GM19035 (cell line): ENCODE results near the gene ADAMTS4.
"Not testable (repeated sequence)": the region's sequence is repeated elsewhere in the genome, so short reads cannot be mapped to it uniquely, and the experiment has no call there.

Experiments
- ATAC-seq: cut with Tn5 transposase; IDR thresholded peaks from one replicate; pipeline ENCODE4 v1.9.1; 2021; ENCODE audit not compliant: unreplicated experiment

The ADAMTS4 gene, protein sequence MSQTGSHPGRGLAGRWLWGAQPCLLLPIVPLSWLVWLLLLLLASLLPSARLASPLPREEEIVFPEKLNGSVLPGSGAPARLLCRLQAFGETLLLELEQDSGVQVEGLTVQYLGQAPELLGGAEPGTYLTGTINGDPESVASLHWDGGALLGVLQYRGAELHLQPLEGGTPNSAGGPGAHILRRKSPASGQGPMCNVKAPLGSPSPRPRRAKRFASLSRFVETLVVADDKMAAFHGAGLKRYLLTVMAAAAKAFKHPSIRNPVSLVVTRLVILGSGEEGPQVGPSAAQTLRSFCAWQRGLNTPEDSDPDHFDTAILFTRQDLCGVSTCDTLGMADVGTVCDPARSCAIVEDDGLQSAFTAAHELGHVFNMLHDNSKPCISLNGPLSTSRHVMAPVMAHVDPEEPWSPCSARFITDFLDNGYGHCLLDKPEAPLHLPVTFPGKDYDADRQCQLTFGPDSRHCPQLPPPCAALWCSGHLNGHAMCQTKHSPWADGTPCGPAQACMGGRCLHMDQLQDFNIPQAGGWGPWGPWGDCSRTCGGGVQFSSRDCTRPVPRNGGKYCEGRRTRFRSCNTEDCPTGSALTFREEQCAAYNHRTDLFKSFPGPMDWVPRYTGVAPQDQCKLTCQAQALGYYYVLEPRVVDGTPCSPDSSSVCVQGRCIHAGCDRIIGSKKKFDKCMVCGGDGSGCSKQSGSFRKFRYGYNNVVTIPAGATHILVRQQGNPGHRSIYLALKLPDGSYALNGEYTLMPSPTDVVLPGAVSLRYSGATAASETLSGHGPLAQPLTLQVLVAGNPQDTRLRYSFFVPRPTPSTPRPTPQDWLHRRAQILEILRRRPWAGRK

DNA sequence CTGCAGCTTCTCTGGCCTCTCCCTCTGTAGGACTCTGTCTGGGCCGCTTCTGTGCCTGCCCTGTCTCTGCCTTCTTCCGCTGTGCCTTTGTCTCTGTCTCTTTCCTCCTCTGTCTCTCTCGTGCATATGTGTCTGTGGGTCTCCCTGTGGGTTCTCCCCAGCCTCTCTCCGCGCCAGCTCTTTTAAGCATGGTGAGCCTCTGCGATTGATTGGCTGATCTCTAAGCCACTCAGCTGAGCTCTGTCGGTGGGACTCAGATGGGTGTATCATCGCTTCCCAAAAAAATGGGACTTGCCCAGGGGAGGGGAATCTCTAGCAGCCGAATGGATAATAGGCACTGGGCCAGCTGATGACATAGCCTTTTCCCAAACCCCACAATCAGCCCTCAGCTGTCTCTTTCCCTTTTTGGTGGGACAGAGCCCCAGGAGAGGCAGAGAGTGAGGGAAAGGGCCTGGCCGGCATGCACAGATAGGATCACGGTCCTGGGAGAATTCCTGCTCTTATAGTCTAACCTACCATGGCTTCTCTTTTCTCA lies at the start of gene ADAMTS4:
Gene ADAMTS4 (minus strand): TSS at position 158 of the 535 bp plus-strand sequence. CDS start 427 bp downstream, outside the sequence.
- no peak for ATAC-seq

DNA sequence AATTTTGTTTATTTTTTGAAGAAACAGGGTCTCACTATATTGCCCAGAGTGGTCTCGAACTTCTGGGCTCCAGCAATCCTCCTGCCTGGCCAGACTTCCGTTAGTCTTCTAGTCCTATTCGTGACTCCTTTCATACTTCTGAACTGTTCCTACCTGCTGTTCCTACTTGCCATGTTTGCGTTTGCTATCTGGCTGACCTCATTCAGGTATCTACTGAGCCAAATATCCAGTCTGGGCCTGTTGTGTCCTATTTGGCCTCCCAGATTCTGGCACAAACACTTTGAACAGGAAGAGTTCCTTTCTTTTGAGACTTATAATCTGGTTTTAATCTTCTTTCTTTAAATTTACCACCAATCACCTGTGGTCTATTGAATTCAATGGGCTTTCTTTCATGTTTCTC lies 46.0 kb upstream of the ADAMTS4 start:
- no peak for ATAC-seq

DNA sequence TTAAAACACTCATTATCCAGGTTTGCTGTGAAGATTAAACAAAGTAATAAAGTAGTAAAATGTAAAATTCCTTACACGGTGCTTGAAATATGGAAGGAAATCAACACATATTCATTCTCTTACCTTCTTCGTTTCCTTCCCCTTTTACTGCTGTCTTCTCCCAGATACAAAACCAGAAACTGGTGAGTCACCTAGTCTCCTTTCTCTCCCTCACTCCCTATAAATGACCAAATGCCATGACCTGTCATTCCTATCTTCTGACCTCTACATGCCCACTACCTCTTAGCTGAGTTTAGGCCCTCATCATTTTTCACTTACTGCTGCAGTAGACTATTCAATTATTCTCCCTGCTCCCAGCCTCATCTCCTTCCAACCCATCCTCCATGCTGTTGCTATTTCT lies 43.5 kb upstream of the ADAMTS4 start:
- ATAC-seq, result no peak

DNA sequence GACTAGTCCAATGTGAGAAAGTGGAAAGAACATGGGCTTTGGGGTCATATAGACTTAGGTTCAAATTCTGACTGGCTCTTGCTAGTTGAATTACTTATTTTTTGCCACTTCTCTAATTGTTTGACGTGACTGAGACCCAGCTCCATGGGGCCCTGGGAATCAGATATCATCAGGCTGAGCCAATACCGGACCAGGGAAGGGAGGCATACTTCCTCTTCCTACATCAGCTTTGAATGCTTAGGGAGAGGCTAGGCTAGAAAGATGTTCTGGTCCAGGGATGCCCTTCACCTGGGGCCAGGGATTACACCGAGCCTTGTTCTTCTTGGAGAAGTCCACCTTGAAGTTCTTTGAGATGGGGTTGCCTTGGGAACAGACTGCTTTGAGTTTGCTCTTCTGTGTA lies 42.8 kb upstream of the ADAMTS4 start:
- ATAC-seq, result no peak

DNA sequence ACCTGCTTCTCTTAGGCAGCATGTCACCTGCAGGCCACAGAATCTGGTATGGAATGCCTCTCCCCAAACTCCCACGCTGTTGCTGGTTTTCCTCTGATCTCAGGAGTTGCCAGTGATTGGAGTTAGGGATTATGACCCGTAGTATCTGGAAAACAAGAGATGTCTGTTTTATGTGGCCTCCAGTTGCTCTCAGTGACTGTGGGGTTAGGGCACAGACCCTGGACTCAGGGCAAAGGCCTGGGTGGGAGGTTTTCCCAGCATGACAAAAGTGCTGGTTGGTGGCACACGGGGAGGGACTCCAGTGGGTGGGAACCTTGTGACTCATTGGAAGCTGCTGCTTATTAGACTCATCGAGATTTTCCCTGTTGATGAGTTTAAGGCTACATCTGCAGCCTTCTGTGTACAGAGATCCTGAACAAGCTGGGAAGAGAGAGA lies 39.2 kb upstream of the ADAMTS4 start, which contains the start of gene NR1I3:
Gene NR1I3 (minus strand): TSS at position 165 of the 435 bp plus-strand sequence. CDS start 1,638 bp downstream, outside the sequence.
- ATAC-seq, result no peak

DNA sequence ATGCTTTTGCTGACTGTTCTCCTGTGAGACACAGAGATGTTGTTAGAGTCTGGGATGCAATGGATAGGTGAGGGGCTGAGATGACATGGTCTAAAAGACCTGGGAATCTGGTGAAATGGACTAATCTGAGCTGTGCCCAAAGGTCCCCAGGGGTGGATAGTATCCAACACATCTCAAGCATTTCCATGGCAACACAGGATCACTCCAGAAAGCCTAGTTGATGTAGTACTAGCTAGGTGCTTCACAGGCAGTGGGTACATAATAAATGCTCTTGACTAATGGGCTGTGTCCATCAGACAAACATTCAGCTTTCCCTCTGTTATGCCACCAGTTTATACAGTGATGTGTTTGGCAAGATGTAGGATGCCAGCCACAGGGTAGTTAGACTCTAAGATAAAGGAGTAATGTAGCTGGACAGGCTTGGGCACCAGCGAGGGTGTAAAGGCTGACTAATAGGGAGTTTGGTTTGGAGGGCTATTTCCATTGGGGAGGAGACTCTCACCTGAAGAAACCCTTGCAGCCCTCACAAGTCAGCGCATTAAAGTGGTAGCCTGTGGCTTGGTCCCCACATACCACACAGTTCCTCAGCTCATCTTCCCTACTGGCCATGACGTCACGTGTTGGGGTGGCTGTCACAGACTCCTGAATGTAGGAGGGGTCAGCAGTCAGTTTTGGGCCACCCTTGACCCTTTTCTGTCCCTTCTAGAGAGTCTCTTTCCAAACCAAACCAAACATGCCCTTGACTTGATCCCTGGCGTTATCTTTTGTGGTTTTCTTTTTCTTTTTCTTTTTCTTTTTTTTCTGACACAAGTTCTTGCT lies 37.3 kb upstream of the ADAMTS4 start:
- ATAC-seq, result no peak

DNA sequence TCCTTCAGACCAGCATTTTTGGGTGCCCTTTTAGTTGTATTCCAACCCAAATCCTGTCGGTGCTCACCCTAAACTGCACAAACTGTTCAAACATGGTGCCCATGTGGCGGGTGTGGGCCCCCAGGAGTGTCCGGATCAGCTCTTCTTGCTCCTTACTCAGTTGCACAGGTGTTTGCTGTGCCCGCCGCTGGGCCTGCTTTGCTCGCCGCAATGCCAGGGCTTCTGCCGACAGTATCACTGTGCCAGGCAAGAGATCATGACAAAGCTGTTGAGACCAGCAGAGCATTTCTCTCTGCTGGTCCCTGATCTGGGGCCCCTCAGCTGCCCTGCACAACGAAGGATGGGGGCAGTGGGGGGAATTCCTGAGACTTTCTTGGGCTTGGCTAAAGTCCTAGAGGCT lies 34.2 kb upstream of the ADAMTS4 start:
- no peak for ATAC-seq

DNA sequence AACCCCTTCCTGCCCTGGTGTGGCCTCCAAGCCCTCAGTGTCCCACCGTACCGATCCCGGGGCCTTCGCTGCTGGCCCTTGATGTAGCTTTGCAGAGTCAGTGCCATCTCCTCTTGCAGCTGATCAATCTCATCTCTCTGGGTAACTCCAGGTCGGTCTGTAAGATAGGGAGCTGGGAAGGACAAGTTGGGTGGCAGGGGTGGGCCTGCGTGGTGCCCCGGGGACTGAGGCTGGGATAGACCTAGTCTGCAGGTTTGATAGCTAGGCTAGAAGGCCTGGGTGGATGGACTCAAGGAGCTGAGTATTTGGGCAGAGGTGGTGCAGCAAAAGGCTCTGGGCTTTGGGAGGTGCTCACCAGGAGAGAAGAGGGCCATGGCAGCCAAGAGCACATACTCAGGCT lies 31.9 kb upstream of the ADAMTS4 start:
- no peak for ATAC-seq

DNA sequence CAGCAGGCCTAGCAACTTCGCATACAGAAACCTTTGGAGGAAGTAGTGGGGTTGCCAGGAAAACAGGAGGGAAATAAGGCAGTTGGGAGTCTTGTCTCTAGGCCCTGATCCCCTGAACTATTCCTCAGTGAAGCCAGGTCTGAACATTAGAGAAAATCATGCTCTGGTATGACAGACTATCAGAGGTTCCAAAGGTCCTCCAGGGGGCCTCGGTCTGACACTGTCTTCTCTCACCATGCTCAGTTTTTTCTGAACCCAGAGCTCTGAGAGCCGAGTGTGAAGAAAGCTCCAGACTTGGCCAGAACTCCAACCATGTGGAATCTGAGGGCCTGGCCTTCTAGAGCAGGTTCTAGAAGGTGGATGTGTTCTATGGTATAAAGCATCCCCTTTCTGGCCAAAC lies 31.0 kb upstream of the ADAMTS4 start:
- ATAC-seq, result no peak

DNA sequence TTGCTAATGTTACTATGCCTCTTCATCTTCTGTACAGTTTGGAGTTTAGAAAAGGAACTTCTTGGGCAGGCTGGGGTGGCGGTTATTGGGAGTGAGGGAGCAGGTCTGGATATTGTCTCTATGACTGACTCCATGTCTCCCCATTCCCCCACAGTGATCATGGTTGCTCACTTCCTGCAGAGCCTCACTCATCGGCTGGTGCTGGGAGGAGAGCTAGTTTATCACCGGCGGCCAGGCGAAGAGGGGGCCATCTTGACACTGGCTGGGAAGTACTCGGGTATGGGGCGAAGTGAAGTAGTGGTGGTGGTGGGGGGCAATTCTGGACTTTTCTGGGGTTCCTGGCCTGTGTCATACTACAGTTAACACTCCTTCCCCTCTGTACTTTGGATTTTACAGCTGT lies 29.2 kb upstream of the ADAMTS4 start:
- ATAC-seq, result no peak

DNA sequence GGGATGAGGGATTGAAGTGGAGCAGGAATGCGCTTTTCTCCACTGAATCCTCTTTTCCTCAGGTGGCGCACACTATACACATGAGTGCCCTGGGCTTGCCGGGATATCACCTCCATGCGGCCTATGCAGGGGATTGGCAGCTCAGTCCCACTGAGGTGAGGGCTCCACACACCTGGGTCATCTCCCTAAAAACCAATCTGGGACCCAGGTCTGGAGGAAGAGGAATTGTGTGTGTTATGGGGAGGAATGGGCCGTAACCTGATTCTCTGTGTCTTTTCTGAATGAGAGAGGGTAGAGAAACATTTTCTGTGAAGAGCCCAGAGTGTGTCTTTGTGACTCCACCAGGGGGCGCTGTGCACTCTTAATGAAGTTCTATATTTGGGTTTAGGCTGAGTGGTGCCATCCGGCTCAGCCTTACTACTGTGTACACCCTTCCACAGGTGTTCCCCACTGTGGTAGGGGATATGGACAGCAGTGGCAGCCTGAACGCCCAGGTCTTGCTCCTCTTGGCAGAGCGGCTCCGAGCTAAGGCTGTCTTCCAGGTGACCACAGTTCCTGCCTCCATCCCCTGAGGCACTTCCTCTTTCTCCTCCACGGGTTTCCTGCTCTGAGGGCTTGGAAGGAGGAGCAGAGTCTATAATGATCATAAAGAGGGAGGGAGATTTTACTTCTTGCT lies 28.5 kb upstream of the ADAMTS4 start:
- peak; percentile 42 for ATAC-seq

DNA sequence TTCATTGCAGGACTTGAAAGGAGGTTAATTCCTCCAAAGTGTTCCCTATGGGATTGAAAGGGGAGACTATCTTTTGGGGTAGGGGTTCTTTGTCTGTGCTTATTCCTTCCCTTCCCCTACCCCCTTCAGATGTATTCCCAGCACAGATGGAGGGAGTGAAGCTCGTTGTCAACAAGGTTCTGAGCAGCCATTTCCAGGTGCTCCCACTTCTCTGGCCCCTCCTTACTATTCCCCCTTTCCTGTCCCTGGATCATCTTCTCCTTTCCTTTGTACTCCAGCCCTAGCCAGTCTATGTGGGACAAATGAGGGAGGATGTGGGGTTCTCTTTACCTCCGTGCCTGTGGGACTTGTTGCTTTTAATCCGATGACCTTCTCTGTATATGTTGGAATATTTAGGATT lies 27.9 kb upstream of the ADAMTS4 start:
- no peak for ATAC-seq

DNA sequence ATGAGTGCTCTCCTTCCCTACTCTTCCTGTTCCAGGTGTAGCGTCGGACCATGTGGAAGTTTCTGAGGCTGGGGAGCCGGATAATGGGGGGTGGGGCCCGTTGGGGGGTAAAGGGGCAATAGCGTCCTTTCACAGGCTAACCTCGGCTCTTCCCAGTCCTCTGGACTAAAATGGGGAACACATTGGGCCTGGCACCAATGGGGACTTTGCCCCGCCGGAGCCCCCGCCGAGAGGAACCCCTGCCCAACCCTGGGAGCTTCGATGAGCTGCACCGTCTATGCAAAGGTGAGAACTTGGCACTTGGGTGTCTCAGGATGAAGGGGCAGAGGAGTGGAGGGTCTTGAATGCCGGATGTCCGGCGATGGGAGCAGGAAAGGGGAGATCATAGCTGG lies 27.5 kb upstream of the ADAMTS4 start:
- ATAC-seq, result no peak

DNA sequence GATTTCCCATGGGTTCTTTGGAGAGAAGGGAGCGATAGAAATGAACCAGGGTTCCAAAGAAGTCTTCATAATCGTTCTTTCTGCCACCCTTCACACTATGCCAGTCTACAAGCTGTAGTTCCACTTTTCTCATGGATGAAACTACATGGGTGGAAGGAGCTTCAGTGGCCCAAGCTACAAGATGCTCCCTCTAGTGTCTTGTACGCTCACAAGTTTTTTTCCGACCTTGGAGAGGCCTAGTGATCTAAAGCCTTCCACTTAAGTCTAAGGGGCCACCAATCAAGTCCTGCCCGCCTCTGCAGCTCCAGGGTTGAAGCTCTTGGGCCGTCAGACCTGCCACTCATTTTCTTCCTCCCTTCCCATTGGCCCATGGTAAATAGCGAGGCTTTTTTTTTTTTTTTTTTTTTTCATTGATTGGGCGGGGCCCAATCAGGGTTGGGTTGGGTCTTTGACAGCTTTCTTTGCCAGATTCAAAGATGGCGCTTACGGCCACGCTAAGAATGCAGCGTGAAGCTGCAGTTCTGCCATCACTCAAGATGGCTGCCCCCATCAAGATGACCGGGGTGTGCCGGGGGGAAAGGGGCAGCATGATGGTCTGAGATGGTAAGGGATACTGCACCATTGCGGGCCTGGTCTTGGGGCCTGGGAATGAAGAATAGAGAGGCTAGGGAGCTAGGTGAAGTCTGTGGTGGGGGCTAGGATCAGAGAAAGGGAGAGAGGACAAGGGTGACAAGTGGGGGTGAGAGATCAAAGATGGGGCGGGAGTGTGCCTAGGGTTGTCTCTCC lies 26.9 kb upstream of the ADAMTS4 start, which contains the start of gene TOMM40L:
Gene TOMM40L (plus strand): TSS at position 527 of the 786 bp plus-strand sequence. CDS start 430 bp downstream, outside the sequence.
- peak; percentile 97 for ATAC-seq

DNA sequence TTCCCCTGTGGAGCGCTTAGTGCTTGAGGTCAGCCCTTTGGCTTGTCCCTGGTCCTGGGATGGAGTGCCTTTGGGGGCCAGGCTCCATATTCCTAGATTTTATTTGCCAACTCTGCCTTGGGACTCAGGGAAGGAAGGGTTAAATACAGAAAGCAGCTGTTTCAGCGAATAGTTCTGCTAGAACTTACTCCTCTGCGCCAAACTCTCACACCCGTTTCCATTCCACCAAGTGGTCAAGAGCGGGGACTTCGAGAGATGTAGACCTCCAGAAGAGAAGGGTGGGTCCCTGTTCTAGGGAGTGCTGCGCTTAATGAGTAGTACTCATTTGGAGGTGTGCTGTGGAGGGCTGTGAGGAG lies 26.3 kb upstream of the ADAMTS4 start:
- ATAC-seq, result no peak

DNA sequence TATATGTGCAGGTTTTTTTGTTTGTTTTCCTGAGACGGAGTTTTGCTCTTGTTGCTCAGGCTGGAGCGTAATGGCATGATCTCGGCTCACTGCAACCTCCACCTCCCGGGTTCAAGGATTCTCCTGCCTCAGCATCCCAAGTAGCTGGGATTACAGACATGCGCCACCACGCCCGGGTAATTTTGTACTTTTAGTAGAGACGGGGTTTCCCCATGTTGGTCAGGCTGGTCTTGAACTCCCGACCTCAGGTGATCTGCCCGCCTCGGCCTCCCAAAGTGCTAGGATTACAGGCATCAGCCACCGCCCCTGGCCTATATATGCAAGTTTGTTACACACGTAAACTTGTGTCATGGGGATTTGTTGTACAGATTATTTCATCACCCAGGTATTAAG lies 25.8 kb upstream of the ADAMTS4 start:
- not testable (repeated sequence) for ATAC-seq

DNA sequence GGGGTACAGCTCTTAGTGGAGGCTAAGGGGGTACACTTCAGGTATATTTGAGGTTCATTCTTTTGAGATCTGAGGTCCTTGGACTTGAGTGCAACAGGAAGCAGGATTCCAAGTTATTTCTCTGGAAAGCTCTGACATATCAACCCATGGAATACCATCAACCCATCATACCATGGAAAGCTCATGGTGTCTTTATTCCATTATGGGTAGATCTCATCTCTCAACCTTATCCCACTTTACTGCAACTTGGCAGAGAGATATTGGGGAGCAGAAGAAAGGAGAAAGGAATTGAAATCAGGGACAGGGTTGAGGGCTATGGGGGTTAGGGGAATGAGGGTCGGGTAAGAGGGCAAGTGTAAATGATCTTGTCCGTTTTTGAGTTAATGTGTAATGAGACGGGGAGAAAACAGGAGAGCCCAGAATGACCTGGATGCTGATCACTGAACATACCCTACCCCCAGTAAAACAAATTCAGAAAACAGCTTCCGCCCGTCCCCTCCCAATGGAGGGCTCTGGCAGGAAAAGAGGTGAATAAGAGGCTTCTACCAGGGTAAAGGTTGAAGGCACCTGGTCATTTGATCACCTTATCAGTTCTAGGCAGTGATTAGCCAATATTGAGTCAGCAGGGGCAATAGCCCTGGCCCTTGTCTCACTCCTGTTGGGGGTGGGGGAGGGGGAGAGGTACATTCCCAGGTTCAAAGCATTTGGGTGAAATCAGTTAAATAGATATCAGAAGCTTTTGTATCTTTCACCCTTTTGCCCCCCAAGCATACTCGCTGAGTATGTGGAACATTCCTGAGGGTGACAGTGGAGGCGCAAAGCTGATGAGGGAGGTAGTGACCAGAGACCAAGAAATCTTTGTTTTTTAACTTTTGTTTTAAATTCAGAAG lies 25.2 kb upstream of the ADAMTS4 start:
- no peak for ATAC-seq
